ENCODE results near the gene CCHCR1. TPM values are rescaled to one million over a fixed set of nuclear protein-coding genes. Genes with fewer than 3 reads are reported as not detected.
"Not testable (repeated sequence)": the region's sequence is repeated elsewhere in the genome, so short reads cannot be mapped to it uniquely, and the experiment has no call there.

Gene CCHCR1, protein sequence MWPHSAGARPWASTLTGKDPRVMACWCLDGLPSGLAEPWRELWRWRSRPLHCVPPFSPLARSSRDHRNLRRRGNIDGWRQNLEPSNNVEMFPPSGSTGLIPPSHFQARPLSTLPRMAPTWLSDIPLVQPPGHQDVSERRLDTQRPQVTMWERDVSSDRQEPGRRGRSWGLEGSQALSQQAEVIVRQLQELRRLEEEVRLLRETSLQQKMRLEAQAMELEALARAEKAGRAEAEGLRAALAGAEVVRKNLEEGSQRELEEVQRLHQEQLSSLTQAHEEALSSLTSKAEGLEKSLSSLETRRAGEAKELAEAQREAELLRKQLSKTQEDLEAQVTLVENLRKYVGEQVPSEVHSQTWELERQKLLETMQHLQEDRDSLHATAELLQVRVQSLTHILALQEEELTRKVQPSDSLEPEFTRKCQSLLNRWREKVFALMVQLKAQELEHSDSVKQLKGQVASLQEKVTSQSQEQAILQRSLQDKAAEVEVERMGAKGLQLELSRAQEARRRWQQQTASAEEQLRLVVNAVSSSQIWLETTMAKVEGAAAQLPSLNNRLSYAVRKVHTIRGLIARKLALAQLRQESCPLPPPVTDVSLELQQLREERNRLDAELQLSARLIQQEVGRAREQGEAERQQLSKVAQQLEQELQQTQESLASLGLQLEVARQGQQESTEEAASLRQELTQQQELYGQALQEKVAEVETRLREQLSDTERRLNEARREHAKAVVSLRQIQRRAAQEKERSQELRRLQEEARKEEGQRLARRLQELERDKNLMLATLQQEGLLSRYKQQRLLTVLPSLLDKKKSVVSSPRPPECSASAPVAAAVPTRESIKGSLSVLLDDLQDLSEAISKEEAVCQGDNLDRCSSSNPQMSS
- total RNA-seq: 10 to 100 TPM; 47.1 to 47.7 TPM

DNA sequence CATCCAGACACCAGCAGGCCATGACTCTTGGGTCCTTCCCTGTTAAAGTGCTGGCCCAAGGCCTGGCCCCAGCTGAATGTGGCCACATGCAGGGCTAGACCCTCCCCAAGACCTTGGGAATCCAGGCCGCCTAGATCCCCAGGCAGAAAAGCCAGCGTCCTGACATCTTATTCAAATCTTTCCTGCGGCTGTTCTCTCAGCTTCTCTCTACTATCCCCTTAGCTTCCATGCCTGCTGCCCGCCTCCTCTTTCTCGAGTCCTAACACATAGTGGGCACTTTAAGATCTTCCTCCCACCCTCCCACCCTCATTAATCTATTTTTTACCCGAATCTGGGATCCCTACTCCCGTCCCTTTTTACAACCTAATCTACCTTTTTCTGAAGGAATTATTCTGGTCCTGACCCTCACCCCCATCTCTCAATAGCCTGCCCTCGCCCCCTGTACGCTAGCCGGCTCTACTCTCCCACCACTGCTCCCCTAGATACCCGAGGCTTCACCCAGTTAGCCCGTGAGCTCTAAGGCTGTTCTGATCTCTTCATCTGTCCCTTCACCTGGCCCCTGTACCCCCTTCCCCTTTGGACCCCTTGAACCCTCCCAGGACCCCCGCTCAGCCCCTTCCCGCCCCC lies at the start of gene CCHCR1:
Gene CCHCR1, minus strand, starts transcription at position 290 of the 627 bp plus-strand sequence. Its CDS starts 202 bp downstream, at position 88.
- CTCF ChIA-PET: interaction anchor here (1.4 to 1.5 kb wide), 2 partner anchors 12 to 20 kb away, joined by 4 read pairs; no protein-coding TSS in a partner anchor
- POLR2A ChIA-PET: no interaction called here

DNA sequence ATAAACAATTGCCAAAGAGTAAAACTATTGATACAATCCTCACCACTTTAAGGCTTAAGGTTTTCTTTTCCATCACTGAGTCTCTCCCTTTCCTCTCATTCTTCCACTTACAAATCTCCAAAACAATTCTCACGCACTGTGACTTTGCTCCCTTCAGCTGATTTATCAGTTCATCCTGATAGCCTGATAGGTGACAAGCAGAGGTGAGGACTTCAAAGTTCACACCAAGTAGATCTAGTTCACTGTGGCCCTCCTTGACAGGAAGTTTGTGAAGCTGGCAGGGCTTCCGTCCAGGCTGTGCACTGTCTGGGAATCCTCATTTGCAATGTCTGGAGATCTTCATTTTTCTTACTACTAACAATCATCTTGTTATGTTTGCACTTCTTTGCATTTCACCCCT lies 48.0 kb upstream of the CCHCR1 start:
- CTCF ChIA-PET: no interaction called here
- POLR2A ChIA-PET: no interaction called here

DNA sequence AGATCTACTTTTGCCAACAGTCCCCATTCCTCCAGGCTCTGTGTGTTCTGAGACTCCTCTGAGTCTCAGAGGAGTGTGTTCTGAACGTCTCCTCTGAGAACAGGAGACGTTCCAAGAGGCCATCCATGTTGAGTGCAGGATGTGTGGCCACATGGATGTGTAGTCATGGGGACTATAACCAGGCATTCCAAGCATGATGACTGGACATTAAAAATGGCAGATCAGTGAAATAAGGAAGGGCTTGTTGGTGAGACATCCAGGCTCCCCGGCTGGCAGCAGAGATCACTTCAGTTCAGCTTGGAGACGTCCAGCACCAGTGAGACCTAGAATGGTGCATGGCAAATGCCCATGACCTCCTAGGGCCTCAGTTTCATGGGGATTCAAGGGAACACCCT lies 47.1 kb upstream of the CCHCR1 start:
- POLR2A ChIA-PET: no interaction called here
- CTCF ChIA-PET: no interaction called here

DNA sequence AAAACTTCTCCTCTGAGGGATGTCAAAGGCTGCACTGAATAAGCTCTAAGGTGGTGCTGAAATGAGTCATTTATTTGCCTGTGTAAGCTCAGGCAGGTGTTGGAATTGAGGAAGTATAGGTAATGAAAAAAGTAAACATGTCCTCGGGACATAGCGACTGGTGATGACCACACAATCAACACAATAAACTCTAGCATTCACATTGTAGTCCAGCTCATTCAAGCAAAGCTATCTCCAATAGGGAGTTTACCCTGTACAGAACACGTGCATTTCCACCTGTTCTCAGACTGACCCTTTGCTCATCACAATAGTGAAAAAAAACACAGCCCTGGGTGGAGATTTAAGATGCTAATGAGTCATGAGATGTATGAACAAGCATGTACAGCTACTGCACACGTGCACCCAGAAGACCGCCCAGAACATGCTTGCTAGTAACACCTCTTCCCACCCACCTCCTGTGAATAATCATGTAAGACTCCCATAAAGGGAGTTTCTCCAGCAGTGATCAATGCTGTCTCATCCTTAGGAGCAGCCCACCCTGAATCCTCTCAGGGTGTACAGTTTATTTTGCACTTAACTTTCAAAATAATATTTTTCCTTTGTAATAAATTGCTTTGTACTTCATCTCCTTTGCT lies 45.9 kb upstream of the CCHCR1 start:
- POLR2A ChIA-PET: interaction anchor here (1.0 to 1.5 kb wide), 2 partner anchors 65 to 155 kb away, joined by 3 to 4 read pairs; no protein-coding TSS in a partner anchor
- CTCF ChIA-PET: interaction anchor here (0.7 to 3.0 kb wide), 2 partner anchors 44 to 164 kb away, joined by 3 to 13 read pairs; no protein-coding TSS in a partner anchor

DNA sequence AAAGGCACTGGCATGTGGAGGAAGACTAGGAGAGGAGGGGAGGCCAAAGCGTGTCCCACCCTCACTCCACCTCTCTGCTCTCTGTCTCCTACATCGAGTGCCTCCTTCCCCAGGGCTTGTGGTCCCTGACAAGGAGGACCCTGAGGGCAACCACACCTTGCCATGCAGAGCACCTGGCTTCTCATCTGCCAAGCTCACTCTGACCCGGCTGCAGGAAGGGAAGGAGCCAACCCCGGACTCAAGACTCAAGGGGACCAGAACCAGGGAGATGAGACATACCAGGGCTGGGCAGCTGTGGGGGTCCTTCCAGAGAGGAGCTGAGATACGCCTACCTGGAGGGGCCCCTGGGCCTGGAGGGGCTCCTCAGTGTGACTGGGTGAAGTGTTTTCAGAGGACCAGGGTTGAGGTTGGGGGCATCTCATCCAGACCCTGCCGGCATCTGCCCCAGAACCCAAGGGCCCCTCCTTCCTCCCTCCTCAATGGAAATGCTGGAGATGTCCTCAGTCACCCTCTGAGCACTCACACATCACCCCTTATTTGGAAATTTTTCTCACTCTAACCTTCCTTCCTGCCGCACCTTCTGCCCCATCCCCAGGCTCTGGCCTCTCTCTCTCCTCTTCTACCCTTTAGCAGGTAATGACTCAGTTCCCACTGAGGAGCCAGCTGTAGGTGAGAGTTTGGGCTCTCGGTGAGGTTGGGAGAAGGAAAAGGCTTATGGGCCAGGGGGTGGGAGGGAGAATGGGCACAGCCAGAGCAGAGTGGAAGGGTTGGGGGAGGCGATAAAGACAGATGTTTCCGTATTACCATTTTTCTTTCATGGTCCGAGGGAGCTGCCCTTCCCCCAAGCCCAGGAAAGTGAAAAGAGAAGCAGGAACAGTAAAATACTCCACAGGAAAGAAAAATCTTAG lies 44.9 kb upstream of the CCHCR1 start:
- CTCF ChIA-PET: interaction anchor here (3.0 kb wide), 1 partner anchor 165 kb away, joined by 13 read pairs; no protein-coding TSS in a partner anchor
- POLR2A ChIA-PET: interaction anchor here (1.0 to 1.5 kb wide), 2 partner anchors 66 to 156 kb away, joined by 3 to 4 read pairs; no protein-coding TSS in a partner anchor

DNA sequence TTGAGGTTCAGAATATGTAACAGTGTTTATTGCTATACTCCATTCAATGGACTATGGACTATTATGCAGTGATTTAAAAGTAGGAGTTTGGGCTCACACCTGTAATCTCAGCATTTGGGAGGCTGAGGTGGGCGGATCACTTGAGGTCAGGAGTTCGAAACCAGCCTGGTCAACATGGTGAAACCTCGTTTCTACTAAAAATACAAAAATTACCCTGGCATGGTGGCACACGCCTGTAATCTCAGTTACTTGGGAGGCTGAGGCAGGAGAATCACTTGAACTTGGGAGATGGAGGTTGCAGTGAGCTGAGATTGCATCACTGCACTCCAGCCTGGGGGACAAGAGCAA lies 41.5 kb upstream of the CCHCR1 start:
- CTCF ChIA-PET: not testable (repeated sequence)
- POLR2A ChIA-PET: interaction anchor here (1.5 kb wide), 1 partner anchor 167 kb away, joined by 7 read pairs; no protein-coding TSS in a partner anchor

DNA sequence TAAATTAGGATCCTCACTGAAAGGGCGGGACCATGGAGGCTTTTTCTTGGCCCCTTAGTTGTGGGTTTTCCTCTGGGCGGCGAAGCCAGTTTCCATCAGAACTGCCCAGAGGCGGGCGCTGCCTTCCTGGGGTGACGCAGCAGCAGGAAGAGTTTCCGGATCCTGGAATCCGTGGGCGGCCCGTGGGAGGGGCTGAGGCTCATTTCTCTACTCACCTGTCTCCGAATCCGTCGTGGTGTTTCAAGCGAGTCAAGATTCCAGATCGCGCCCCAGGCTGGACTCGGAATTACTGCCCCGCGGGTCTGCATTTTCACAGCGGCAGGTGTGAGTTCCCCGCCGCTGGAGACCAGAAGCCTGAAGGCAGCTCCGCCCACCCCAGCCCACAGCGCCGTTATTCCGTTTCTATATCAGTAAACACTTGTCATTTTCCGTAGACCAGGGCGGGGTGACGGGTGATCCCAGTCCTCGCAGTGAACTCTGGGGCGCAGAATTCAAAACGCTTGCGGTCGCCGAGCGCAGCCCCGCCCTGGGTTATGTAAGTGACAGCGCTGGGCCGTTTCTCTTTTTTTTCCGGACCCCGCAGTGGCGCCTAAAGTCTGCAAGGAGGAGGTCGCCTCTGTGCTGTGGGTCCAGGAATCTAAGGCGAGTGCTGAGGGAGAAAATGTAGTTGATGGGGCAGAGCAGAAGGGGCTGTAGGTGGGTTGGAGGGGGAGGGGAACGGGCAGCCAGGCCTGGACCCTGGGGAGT lies 40.1 kb upstream of the CCHCR1 start:
- ChIA-PET POLR2A (interaction anchor here (0.7 to 1.5 kb wide), 4 partner anchors 19 to 168 kb away, joined by 3 to 7 read pairs (median 4); no protein-coding TSS in a partner anchor), CTCF (interaction anchor here (0.6 to 5.0 kb wide), 8 partner anchors 37 to 298 kb away, joined by 3 to 37 read pairs (median 3); no protein-coding TSS in a partner anchor)

DNA sequence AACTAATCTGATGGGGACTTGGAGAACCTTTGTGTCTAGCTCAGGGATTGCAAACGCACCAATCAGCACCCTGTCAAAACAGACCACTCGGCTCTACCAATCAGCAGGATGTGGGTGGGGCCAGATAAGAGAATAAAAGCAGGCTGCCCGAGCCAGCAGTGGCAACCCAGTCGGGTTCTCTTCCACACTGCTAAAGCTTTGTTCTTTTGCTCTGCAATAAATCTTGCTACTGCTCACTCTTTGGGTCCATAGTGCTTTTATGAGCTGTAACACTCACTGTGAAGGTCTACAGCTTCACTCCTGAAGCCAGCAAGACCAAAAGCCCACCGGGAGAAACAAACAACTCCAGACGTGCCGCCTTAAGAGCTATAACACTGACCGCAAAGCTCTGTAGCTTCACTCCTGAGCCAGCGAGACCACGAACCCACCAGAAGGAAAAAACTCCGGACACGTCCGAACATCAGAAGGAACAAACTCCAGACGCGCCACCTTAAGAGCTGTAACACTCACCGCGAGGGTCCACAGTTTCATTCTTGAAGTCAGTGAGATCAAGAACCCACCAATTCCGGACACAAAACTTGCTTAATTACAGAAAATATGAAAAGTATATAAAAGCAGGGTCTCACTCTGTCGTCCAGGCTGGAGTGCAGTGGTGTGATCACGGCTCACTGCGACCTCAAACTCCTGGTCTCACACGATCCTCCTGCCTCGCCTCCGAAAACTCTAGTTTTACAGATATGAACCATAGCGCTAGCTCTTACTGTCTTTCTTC lies 38.8 kb upstream of the CCHCR1 start:
- ChIA-PET CTCF (interaction anchor here (0.5 to 5.0 kb wide), 7 partner anchors 26 to 1131 kb away, joined by 3 to 37 read pairs (median 3); no protein-coding TSS in a partner anchor), POLR2A (interaction anchor here (0.6 kb wide), 2 partner anchors 76 to 366 kb away, joined by 3 to 5 read pairs; no protein-coding TSS in a partner anchor)

DNA sequence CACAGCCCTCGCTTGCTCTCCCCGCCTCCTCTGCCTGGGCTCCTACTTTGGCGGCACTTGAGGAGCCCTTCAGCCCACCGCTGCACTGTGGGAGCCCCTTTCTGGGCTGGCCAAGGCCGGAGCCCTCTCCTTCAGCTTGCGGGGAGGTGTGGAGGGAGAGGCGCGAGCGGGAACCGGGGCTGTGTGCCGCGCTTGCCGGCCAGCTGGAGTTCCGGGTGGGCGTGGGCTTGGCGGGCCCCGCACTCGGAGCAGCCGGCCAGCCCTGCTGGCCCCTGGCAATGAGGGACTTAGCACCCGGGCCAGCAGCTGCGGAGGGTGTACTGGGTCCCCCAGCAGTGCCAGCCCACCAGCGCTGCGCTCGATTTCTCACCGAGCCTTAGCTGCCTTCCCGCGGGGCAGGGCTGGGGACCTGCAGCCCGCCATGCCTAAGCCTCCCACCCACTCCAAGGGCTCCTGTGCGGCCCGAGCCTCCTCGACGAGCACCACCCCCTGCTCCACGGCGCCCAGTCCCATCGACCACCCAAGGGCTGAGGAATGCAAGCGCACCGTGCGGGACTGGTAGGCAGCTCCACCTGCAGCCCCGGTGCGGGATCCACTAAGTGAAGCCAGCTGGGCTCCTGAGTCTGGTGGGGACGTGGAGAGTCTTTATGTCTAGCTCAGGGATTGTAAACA lies 37.8 kb upstream of the CCHCR1 start:
- CTCF ChIA-PET: interaction anchor here (0.5 to 5.0 kb wide), 2 partner anchors 171 to 1132 kb away, joined by 3 to 37 read pairs; no protein-coding TSS in a partner anchor
- POLR2A ChIA-PET: interaction anchor here (0.6 kb wide), 1 partner anchor 77 kb away, joined by 3 read pairs; no protein-coding TSS in a partner anchor

DNA sequence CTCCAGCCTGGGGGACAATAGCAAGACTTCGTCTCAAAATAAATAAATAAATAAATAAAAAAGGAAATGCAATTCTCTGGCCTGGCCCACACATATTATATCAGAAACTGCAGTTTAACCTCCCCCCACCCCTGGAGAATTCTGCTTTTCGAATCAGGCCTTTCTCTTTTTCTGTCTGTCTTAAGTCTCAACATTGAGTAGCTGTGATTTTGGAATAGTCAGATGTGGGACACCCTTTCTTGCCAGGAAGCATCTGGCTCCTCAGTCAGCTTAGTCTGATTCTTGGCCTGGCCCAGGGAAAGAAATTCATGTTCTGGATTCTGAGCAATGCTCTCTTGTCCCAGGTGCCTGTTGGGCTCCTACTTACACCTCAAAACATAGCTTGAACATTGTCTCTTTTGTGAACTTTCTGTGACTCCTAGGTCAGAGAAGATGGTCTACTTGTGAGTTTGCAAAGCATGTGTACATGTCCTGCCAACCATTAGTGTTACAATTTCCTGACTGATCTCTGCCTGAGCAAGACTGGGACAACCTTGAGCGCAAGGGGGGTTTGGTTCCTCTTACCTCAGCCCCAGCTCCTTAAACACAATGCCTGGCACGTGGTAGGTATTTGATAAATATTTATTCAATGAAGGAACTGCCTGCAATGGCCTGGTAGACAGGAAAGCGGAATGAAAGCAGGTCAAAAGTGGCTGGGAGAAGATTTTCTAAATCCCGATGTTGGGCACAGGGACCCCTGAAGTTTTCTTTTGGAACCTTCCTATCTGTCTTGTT lies 36.6 kb upstream of the CCHCR1 start:
- ChIA-PET CTCF (interaction anchor here (0.9 to 5.0 kb wide), 3 partner anchors 16 to 181 kb away, joined by 3 to 37 read pairs (median 3); no protein-coding TSS in a partner anchor), POLR2A (no interaction called here)

DNA sequence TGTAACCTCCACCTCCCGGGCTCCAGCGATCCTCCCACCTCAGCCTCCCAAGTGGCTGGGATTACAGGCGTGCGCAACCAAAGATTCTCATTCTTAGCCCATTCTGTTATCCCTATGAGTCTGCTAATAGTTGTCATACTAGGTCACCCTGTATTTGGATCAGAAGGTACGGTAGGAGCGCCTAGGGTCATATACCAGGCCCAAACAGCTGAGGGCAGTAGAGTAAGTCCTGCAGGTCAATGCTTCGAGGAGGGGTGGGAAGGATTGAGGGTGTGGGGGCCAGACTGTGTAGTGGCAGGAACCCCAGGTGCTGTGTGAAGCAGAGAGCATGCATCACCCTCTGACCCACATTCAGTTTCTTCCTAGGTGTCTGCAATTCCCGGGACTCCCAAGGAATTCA lies 35.6 kb upstream of the CCHCR1 start:
- POLR2A ChIA-PET: no interaction called here

DNA sequence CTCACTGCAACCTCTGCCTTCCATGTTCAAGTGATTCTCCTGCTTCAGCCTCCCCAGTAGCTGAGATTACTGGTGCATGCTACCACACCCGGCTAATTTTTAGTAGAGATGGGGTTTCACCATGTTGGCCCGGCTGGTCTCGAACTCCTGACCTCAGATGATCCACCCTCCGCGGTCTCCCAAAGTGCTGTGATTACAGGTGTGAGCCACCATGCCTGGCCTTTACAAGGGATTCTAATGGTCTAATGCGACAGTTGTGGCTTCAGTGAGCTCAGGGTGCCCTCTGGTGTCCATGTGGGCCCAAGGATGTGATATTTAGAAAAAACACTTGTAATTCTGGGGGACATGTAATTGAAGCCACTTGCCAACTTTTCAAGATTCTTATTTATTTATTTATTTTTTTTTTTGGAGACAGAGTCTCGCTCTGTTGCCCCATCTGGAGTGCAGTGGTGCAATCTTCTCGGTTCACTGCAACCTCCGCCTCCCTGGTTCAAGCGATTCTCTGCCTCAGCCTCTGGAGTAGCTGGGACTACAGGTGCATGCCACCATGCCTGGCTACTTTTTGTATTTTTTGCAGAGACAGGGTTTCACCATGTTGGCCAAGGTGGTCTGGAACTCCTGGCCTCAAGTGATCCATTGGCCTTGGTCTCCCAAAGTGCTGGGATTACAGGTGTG lies 35.0 kb upstream of the CCHCR1 start:
- ChIA-PET POLR2A (interaction anchor here (0.7 kb wide), 1 partner anchor 174 kb away, joined by 5 read pairs; no protein-coding TSS in a partner anchor), CTCF (interaction anchor here (0.7 to 2.2 kb wide), 12 partner anchors 51 to 937 kb away, joined by 3 to 16 read pairs (median 4); partner anchors contain the start of gene PSORS1C2)

More for the DNA sequence above, 35.6 kb upstream of the CCHCR1 start:
- CTCF ChIA-PET: interaction anchor here (1.3 to 5.0 kb wide), 4 partner anchors 51 to 173 kb away, joined by 5 to 37 read pairs (median 10); partner anchors contain the start of gene PSORS1C2

DNA sequence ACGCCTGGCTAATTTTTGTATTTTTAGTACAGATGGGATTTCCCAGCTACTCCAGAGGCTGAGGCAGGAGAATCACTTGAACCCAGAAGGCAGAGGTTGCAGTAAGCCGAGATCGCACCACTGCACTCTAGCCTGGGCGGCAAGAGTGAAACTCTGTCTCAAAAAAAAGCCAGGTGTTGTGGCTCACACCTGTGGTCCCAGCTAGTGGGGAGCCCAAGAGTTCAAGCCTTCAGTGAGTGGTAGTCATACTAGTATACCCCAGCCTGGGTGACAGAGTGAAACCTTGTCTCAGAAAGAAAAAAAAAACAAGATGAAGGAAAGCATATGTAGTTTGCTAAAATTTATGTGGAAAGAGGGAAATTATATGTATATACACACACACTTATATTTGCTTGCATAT lies 32.9 kb upstream of the CCHCR1 start:
- CTCF ChIA-PET: interaction anchor here (0.6 to 0.7 kb wide), 2 partner anchors 22 to 59 kb away, joined by 3 read pairs; no protein-coding TSS in a partner anchor
- POLR2A ChIA-PET: no interaction called here

DNA sequence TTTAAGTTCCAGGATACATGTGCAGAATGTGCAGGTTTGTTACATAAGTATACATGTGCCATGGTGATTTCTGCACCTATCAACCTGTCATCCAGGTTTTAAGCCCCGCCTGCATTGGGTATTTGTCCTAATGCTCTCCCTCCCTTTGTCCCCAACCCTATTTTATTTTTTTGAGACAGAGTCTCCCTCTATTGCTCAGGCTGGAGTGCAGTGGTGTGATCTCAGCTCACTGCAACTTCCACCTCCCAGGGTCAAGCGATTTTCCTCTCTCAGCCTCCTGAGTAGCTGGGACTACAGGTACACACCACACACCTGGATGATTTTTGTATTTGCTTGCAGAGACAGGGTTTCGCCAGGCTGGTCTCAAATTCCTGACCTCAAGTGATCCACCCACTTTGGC lies 31.6 kb upstream of the CCHCR1 start:
- CTCF ChIA-PET, POLR2A ChIA-PET: not testable (repeated sequence)
